ENCODE measurements around the gene SETDB2.
"Not testable (repeated sequence)": the region's sequence is repeated elsewhere in the genome, so short reads cannot be mapped to it uniquely, and the experiment has no call there.

SETDB2 gene

DNA sequence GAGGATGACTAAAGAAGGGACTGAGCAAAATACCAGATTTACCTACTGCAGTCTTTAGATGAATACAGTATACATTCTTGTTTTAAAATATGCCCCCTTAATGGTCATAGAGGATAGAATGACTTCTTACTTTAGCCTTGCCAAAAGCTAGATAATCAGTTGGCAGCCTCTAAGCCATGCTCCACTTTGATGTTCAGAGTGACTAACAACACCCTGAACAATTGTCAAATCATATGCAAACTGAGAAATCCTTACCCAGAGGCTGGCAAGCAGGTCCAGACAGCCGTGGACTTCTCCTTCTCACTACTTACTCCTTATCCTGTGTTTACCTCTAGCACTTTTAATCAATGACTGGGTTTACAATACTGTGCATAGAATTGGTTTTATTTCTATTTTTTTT, 28.1 kb downstream of the SETDB2 start:
- no peak for DNase-seq

DNA sequence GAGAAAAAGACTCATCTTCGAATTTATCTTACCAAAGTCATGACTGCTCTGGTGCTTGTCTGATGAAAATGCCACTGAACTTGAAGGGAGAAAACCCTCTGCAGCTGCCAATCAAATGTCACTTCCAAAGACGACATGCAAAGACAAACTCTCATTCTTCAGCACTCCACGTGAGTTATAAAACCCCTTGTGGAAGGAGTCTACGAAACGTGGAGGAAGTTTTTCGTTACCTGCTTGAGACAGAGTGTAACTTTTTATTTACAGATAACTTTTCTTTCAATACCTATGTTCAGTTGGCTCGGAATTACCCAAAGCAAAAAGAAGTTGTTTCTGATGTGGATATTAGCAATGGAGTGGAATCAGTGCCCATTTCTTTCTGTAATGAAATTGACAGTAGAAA, 32.5 kb downstream of the SETDB2 start:
- no peak for DNase-seq

GRCh38 chr13:49481788-49482187, 37.7 kb downstream of the SETDB2 start:
- DNase-seq = no peak

DNA sequence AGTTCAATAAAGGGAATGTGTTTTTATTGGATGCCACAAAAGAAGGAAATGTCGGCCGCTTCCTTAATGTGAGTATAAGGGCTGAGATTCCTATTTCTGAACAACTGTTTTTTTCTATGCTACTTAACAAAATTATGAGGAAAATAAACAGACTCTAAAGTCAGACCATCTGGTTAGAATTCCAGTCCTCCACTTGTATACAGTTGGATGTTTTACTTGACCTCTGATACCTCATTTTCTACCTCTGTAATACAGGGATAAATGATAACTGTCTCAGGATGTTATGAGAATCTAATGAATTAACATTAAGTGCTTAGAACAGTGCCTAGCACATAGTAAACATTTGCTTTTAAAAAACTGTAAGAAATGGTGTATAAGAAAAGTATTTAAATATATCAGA, 44.5 kb downstream of the SETDB2 start:
- DNase-seq = no peak

DNA sequence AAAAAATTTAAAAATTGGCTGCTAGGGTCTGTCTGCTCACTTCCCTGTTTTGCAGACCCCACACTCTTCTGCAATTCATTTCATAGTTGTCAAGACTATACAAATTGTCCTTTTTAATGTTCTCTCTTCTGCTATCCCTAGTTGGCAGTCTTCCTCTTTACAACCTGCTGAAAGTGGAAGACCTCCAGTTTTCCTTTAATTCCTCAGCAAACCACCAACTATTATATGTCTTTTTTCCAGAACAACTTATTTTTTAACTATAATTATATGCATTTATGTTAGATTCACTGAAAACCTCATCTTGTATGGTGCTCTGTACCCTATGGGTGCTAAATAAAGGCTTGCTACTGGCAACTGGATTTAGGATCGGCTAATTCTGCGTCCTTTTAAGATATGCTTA, 50.6 kb downstream of the SETDB2 start:
- no peak for DNase-seq

DNA sequence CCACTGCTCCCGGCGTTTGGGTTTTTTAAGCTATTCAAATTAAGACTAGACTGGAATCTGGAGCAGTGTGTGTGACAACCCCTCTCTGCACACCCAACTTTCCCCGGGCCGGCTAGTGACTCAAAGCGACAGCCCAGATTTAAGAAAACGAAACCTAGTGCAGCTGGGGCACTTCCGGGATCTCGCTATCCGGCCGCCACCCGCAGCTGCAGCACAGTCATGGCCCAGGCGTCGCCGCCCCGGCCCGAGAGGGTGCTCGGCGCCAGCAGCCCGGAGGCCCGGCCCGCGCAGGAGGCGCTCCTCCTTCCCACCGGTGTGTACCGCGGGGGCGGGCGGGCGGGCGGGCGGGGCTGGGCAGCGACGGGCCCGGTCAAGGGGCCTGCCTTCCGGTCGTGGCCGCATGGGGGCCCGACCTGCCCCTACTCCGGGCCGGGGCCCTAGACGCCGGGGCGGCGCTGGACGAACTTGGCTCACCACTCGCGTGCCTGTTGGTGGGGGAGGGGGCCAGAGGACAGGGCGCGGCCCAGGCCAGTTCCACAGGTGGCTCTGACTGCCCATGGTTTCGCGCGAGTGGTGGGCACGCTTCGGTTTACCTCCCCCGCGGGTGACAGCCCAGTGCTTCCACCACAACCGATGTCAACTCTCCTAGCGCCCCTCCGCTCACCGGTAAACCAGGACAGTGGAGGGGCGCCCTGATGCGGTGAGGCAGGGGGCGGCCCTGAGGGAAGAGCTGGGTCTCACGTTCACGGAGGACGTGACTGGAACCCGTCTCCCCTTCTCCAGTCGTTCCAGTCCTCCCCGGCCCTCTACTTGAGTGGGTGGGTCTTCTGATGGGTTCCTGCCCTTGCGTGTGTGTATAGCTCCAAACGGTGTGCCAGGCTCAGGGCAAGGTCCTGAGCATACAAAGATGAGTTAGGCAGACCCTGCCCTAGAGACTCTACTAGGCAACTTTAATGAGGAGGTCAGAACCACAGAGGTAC, 52.0 kb downstream of the SETDB2 start, which contains the start of gene PHF11:
PHF11 (plus strand) TSS at position 171 of the 980 bp plus-strand sequence; CDS start at position 220, 49 bp downstream.
- no peak for DNase-seq

- DNase-seq = not testable (repeated sequence)
These were observed 52.8 kb downstream of the SETDB2 start for GRCh38 chr13:49496837-49497236.

GRCh38 chr13:49497272-49497671, 53.2 kb downstream of the SETDB2 start:
- DNase-seq = no peak

DNA sequence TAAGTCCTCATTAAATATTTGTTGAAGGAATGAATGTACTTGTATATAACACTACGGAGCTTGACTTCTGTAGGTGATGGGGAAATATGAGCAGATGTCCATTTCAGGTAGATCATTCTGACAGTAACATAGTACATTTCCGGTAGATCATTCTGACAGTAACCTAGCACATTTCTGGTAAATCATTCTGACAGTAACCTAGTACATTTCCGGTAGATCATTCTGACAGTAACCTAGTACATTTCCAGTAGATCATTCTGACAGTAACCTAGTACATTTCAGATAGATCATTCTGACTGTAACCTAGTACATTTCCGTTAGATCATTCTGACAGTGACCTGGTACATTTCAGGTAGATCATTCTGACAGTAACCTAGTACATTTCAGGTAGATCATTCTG, 54.1 kb downstream of the SETDB2 start:
- DNase-seq = no peak

DNA sequence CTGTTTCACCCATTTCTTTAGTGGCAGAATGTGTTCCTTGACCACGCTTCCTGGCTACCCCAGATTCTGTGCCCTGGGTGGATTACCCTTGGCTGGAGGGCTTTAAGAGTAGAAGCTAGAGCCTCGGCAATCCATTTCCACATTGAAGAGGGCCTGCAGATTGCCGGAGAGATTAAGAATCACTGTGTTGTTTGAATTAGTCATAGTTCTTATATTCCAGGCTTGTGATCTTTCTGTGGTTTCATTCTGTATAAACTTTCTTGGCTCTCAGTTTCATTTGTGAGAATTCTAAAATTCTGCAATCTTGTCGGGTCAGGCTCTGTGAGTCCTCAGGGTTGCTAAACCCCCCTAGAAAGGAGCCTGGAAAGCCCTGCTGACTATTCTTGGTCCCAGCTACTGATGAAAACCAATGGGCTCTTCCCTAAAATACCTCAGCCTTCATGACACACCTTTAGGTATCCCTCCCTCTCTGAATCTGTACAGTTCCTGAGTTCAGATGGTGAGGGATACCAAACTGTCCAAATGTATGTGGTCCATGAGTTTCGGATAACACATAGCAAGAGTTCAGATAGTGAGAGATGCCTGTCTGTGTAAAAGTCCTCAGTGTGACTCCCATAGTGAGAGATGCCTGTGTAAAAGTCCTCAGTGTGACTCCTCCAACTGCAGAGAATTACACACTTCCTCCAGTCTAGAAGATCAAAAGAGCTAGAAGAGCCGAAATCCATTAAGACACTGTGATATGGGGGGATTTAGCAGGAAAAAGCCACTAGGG, 56.0 kb downstream of the SETDB2 start:
- no peak for DNase-seq

- DNase-seq = no peak
These were observed 58.9 kb downstream of the SETDB2 start for GRCh38 chr13:49502954-49503353.

- DNase-seq = no peak
These were observed 59.9 kb downstream of the SETDB2 start for GRCh38 chr13:49503951-49504350.

DNA sequence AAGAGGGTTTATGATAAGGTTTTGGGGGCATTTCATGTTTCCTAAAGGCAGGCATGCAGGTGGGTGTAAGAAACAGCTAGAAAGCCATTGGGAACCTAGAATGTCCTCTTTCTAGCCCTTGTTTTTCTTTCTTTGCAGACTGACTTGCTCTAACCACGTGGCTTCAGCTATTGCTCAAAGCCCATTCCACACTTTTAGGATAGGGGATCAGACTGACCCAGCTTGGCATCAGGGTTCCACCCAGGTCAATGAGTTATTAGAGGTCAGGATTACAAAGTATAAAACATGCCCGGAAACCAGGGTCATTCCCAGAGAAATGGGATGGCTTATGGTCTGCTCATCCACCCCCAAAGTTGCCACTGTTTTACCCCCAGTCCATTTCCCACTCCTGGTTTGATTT, 68.5 kb downstream of the SETDB2 start:
- DNase-seq = no peak

- no peak for DNase-seq
These were observed 72.4 kb downstream of the SETDB2 start for GRCh38 chr13:49516467-49516866.

- no peak for DNase-seq
These were observed 73.4 kb downstream of the SETDB2 start for GRCh38 chr13:49517461-49517860.

DNA sequence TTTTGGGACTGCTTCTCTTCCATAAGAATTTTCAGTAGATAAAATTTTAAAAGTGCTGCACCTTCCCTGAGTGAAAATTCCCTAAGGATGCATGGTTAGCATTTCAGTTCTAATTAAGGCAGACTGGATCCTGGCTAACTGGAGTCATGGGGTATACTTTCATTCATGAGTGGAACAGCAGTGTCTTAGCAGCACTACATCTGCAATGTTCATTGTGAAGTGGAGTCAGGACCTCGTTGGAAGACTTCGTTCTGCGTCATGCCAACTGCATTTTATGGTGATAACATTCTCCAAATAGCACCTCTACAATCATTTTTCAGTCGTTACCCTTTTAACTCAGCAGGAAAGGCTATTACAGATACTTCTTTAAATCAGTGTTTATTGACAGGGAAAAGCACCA, 77.2 kb downstream of the SETDB2 start:
- no peak for DNase-seq

DNA sequence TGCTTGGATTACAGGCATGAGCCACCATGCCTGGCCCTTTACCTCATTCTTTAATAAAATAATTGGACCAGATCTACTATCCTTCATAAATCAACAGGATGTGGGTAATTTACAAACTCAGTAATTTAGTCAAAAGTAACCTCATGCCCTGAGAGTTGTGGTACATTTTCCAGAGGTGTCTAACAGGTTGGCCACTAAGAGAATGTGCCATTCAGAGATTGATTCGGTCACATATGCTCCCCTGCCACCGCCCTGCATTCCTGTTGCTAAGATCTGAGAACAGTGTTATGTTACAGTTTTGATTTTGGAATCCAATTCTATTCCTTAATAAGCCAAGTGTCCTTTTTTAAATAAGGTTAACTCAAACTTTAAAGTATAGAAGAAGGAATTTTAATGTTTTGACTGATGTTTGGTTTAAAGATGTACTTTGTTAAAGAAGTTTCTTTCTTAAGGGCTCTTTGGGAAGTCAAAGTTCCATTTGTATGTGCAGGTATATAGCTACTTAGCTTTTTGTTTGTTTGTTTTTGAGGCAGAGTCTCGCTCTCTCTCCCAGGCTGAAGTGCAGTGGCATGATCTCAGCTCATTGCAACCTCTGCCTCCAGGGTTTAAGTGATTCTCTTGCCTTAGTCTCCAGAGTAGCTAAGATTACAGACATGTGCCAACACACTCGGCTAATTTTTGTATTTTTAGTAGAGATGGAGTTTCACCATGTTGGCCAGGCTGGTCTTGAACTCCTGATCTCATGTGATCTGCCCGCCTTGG, 80.8 kb downstream of the SETDB2 start:
- no peak for DNase-seq

DNA sequence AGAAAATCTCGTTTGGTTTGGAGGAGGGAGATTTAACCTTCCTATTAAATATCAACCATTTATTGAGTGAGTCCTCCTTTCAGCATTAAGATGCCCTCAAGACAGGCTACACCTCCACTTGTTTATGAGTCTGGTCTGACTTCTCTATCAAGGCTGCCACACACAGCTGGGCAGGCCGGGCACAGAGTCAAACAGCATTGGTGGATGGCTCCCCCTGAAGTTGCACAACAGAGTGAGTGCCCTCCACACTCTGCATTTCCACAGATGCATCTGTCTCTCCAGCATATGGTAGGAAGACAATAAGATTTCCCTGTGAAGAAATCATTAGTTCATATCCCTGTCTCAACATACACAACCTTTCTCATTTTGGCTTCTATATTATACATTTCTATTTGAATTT, 83.0 kb downstream of the SETDB2 start:
- DNase-seq = no peak

DNA sequence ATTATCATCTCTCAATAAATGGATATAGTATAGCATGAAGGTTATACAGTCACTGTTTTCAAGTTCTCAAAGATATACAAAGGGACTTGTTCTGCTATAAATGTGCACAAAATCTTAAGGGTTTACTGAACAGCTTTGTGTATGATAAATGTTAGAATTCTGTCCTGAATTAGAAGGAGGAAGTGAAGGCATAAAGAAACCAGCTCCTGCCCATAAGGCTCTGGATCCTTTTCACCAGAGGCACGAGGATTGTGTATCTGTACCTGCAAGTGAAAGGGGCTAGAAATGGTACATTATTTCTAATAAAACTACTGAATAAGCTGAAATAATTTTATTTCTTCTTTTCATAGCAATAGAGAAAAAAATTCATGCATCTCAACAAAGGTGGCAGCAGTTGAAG, 84.1 kb downstream of the SETDB2 start:
- no peak for DNase-seq

DNA sequence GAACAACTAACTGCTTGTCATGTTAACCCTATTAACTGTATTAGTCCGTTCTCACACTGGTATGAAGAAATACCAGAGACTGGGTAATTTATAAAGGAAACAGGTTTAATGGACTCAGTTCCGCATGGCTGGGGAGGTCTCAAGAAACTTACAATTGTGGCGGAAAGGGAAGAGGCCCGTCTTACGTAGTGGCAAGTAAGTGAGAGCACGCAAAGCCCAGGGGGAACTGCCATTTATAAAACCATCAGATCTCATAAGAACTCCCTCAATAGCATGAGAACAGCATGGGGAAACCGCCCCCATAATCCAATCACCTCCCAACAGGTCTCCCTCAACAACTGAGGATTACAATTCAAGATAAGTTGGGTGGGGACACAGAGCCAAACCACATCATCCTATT, 86.4 kb downstream of the SETDB2 start:
- DNase-seq = no peak

- DNase-seq = no peak
These were observed 88.5 kb downstream of the SETDB2 start for GRCh38 chr13:49532593-49532992.

GRCh38 chr13:49533011-49533410, 88.9 kb downstream of the SETDB2 start:
- DNase-seq = no peak

DNA sequence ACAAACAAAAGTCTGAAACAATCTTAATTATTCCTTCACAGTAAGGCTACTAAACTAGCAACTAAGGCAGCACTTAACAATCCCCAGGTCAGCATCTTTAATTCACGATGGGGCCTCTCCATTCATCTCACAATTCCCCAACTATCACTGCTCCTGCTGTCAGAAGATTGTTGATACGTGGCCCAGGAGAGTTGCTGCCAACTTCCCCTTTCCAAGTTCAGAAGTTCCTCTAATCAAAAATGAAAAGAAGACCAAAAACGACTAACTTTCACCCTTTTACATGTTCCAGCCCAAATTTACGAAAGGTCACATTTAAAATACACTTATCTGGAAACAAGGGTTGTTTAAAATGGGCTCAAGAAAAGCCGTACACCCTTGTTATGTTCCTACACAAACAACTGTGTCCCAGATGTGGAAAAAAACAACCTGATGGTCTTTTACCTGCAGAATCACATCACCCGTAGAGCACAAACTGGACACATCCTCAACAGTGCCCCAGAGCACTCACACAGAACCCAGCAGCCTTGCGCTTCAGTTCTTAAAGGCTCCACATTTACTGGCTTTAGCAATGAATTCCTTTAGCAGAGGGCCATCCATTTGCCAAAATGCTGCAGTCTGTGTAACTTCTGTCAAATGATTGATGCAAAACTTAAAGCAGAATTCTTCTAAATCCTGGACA, 89.7 kb downstream of the SETDB2 start:
- DNase-seq = no peak
